H1 (cell line): ENCODE results near the gene PRMT6. TPM values are rescaled to one million over a fixed set of nuclear protein-coding genes. Genes with fewer than 3 reads are reported as not detected.

Experiments used
- CTCF ChIA-PET: fragments of 300-600 bp; sonication (Branson Sonifier 250); formaldehyde crosslinking; loops from one replicate; lab custom pipeline; 2021; ENCODE audit not compliant: partially characterized antibody; lab: Charles Lee
- POLR2A ChIA-PET: fragments of 300-600 bp; sonication (Branson Sonifier 250); formaldehyde crosslinking; loops from one replicate; lab custom pipeline; 2021; ENCODE audit warnings: inconsistent platforms; ENCODE audit not compliant: partially characterized antibody; lab: Charles Lee
- DNase-seq, 2 experiments: peaks; one replicate each; pipeline versions ENCODE4 v3.0.0 to v3.0.0-alpha.2; 2010 to 2022; ENCODE audit warnings: low spot score in 2 of 2, low read depth in 1 of 2, mixed read lengths in 1 of 2
- FAIRE-seq: peaks from 2 replicates; lab custom pipeline; 2011; peaks lifted over from hg19 to GRCh38; lab: Jason Lieb, UNC
- H2AFZ ChIP-seq: 2 replicates; pipeline ENCODE4 v1.8.1; 2012; ENCODE audit warnings: low read length, inconsistent platforms
- H2AK5ac ChIP-seq: 2 replicates; pipeline ENCODE4 v1.6.1; 2013; ENCODE audit warnings: low read depth, low read length
- H2BK120ac ChIP-seq: replicated peaks from 2 replicates; pipeline ENCODE3; 2013; ENCODE audit warnings: low read depth, low read length, inconsistent platforms
- H2BK12ac ChIP-seq: 2 replicates; pipeline ENCODE4 v1.6.1; 2013; ENCODE audit warnings: low read depth, low read length
- H2BK15ac ChIP-seq: 2 replicates; pipeline ENCODE4 v1.6.1; 2013; ENCODE audit warnings: low read length
- H2BK20ac ChIP-seq: 2 replicates; pipeline ENCODE4 v1.6.1; 2013; ENCODE audit warnings: low read length
- H2BK5ac ChIP-seq: 2 replicates; pipeline ENCODE4 v1.6.1; 2013; ENCODE audit warnings: low read depth, low read length
- H3K14ac ChIP-seq: 2 replicates; pipeline ENCODE4 v1.6.1; 2013; ENCODE audit warnings: inconsistent platforms; ENCODE audit not compliant: insufficient read length
- H3K18ac ChIP-seq: 2 replicates; pipeline ENCODE4 v1.6.1; 2013; ENCODE audit warnings: low read length; ENCODE audit errors: extremely low read depth
- H3K23ac ChIP-seq: 2 replicates; pipeline ENCODE4 v1.6.1; 2013; ENCODE audit warnings: inconsistent platforms; ENCODE audit not compliant: insufficient read length
- H3K23me2 ChIP-seq: 2 replicates; pipeline ENCODE4 v1.6.1; 2013; ENCODE audit warnings: low read depth, low read length
- H3K27ac ChIP-seq: 2 replicates; pipeline ENCODE4 v1.6.1; 2011; ENCODE audit warnings: low read depth, low read length, inconsistent platforms
- H3K27me3 ChIP-seq, 4 experiments: replicated peaks in 1 of 4; 1 replicate in 1 of 4; 2 replicates in 3 of 4; pipeline versions ENCODE4 v1.6.1 to v1.8.1; 2011 to 2013; ENCODE audit warnings: low read length in 3 of 4, mild to moderate bottlenecking in 3 of 4, inconsistent platforms in 2 of 4, mixed read lengths in 2 of 4, moderate library complexity in 1 of 4; ENCODE audit not compliant: control insufficient read depth in 3 of 4, insufficient read depth in 3 of 4; ENCODE audit errors: extremely low read depth in 1 of 4
- H3K36me3 ChIP-seq, 4 experiments: 2 replicates each; pipeline versions ENCODE4 v1.6.1 to v1.8.1; 2011 to 2013; ENCODE audit warnings: mild to moderate bottlenecking in 4 of 4, low read length in 3 of 4, moderate library complexity in 2 of 4, control low read depth in 1 of 4, inconsistent platforms in 1 of 4; ENCODE audit not compliant: insufficient read depth in 4 of 4, control insufficient read depth in 2 of 4
- H3K4ac ChIP-seq: replicated peaks from 2 replicates; pipeline ENCODE3; 2013; ENCODE audit warnings: low read length, low read depth, mixed read lengths, inconsistent platforms; ENCODE audit not compliant: insufficient read length
- H3K4me1 ChIP-seq, 4 experiments: replicated peaks in 1 of 4; 1 replicate in 1 of 4; 2 replicates in 3 of 4; pipeline versions ENCODE4 v1.6.1 to v1.8.1; 2011 to 2013; ENCODE audit warnings: low read length in 3 of 4, inconsistent platforms in 2 of 4, mixed read lengths in 1 of 4; ENCODE audit not compliant: insufficient read depth in 4 of 4, control insufficient read depth in 3 of 4
- H3K4me2 ChIP-seq, 2 experiments: 2 replicates each; pipeline versions ENCODE4 v1.6.1 to v1.8.1; 2011 to 2013; ENCODE audit warnings: low read depth in 2 of 2, low read length in 2 of 2, control low read depth in 1 of 2, inconsistent platforms in 1 of 2, mild to moderate bottlenecking in 1 of 2; ENCODE audit not compliant: insufficient read depth in 1 of 2
- H3K4me3 ChIP-seq, 4 experiments: fragments of 200-600, 300-600 bp in 1 of 4; sonication (generic), shearing (Covaris generic), sonication (Bioruptor Twin) in 1 of 4; 2 replicates each; pipeline versions ENCODE4 v1.5.1 to v1.8.1; 2011 to 2016; ENCODE audit warnings: low read length in 4 of 4, low read depth in 3 of 4, control low read depth in 2 of 4, inconsistent platforms in 2 of 4, mild to moderate bottlenecking in 2 of 4, mixed read lengths in 1 of 4, moderate library complexity in 1 of 4; ENCODE audit not compliant: insufficient read depth in 2 of 4; ENCODE audit errors: extremely low read depth in 1 of 4
- H3K56ac ChIP-seq: replicated peaks from 2 replicates; pipeline ENCODE3; 2013; ENCODE audit warnings: low read depth, mild to moderate bottlenecking, mixed read lengths, low read length, inconsistent platforms; ENCODE audit not compliant: insufficient read length
- H3K79me1 ChIP-seq: 2 replicates; pipeline ENCODE4 v1.6.1; 2013; ENCODE audit warnings: low read depth, low read length, control low read depth
- H3K79me2 ChIP-seq, 2 experiments: 2 replicates each; pipeline versions ENCODE4 v1.6.1 to v1.8.1; 2012 to 2013; ENCODE audit warnings: low read length in 2 of 2, mild to moderate bottlenecking in 2 of 2, inconsistent platforms in 1 of 2; ENCODE audit not compliant: insufficient read depth in 2 of 2, control insufficient read depth in 1 of 2
- H3K9ac ChIP-seq, 4 experiments: replicated peaks in 1 of 4; 1 replicate in 1 of 4; 2 replicates in 3 of 4; pipeline versions ENCODE4 v1.6.1 to v1.8.1; 2011 to 2013; ENCODE audit warnings: low read depth in 3 of 4, low read length in 3 of 4, control low read depth in 2 of 4, mild to moderate bottlenecking in 2 of 4, moderate library complexity in 2 of 4, inconsistent platforms in 1 of 4; ENCODE audit errors: extremely low read depth in 1 of 4
- H3K9me3 ChIP-seq, 2 experiments: 2 replicates each; pipeline versions ENCODE4 v1.6.1 to v1.8.1; 2012 to 2013; ENCODE audit warnings: mild to moderate bottlenecking in 2 of 2, moderate library complexity in 2 of 2, control low read depth in 1 of 2, inconsistent platforms in 1 of 2, low read depth in 1 of 2, low read length in 1 of 2, mixed read lengths in 1 of 2; ENCODE audit not compliant: insufficient read depth in 2 of 2
- H4K20me1 ChIP-seq, 2 experiments: replicated peaks in 1 of 2; 2 replicates each; pipeline versions ENCODE3 to v1.8.1; 2011 to 2013; ENCODE audit warnings: inconsistent platforms in 2 of 2, low read length in 2 of 2, mild to moderate bottlenecking in 1 of 2; ENCODE audit not compliant: insufficient read depth in 2 of 2, control insufficient read depth in 1 of 2
- H4K5ac ChIP-seq: 2 replicates; pipeline ENCODE4 v1.6.1; 2013; ENCODE audit warnings: low read length, low read depth, mixed read lengths, inconsistent platforms; ENCODE audit not compliant: insufficient read length
- H4K8ac ChIP-seq: 2 replicates; pipeline ENCODE4 v1.8.0; 2013; ENCODE audit warnings: mild to moderate bottlenecking, moderate library complexity, low read length, inconsistent platforms; ENCODE audit not compliant: insufficient read depth; ENCODE audit errors: extremely low read depth
- H4K91ac ChIP-seq: replicated peaks from 2 replicates; pipeline ENCODE3; 2013; ENCODE audit warnings: low read length, mixed read lengths, inconsistent platforms; ENCODE audit not compliant: insufficient read length
- SP2 ChIP-seq: IDR thresholded peaks from 2 replicates; pipeline ENCODE4 v1.6.1; 2012; ENCODE audit warnings: mild to moderate bottlenecking, low read length, inconsistent platforms
- WGBS, 2 experiments: shearing (Covaris generic) in 1 of 2; methylation state at CpG; one replicate each; pipeline versions ENCODE4 v1.1.6 to v1.1.7; 2013 to 2015; ENCODE audit warnings: low lambda C conversion rate in 2 of 2, mixed read lengths in 2 of 2, inconsistent platforms in 1 of 2, low coverage in 1 of 2, missing lambda C conversion rate in 1 of 2; ENCODE audit not compliant: insufficient replicate concordance in 2 of 2, insufficient coverage in 1 of 2, insufficient read length in 1 of 2; ENCODE audit errors: extremely low coverage in 1 of 2, missing lambda C conversion rate in 1 of 2; 5-methylcytosine and 5-hydroxymethylcytosine counted together
- polyA plus RNA-seq, 7 experiments: library from polyadenylated mRNA; depleted of rRNA in 3 of 7; stranded (reverse) in 5 of 7; unstranded in 2 of 7; fragments of >200 nt in 5 of 7; fragments of 200-250 nt in 2 of 7; gene quantifications; 1 replicate in 5 of 7; 2 replicates in 1 of 7; 4 replicates in 1 of 7; pipeline versions ENCODE4 v1.2.1 to v1.2.3, GENCODE V29; 2011 to 2013; ENCODE audit warnings: missing spikeins in 2 of 7, mixed read lengths in 2 of 7
- total RNA-seq: library from RNA; stranded (reverse); fragmentation: NEBNext Ultra II Directional; extraction: Animal tissue kit (Norgen Biotek cat#: 25700); gene quantifications from 2 replicates; pipeline ENCODE4 v1.2.1, GENCODE V29; 2021

Gene PRMT6
- total and polyA plus RNA-seq, 2 of the 8 experiments (the other 6 are each of a cell fraction or from before 2014, with no cell fraction given) = 23.6 to 38.2 TPM

GRCh38 chr1:107096690-107097089 is 40.2 kb downstream of the PRMT6 start:
- Histone ChIP-seq H3K56ac (no peak overlapping the region), H4K5ac (no peak overlapping the region), H3K23ac (no peak overlapping the region), H2BK120ac (no peak overlapping the region), H3K79me1 (no peaks in the 10 kb centered on the region), H3K9me3 (no peaks in the 10 kb centered on the region), H2AFZ (no peak overlapping the region), H2BK12ac (no peak overlapping the region), H3K23me2 (no peaks in the 10 kb centered on the region), H3K9ac (no peak overlapping the region), H3K27me3 (no peaks in the 10 kb centered on the region), H3K18ac (no peak overlapping the region), H2BK5ac (no peak overlapping the region), H3K14ac (no peak overlapping the region), H3K27ac (no peak overlapping the region), H2BK15ac (no peak overlapping the region), H3K36me3 (no peaks in the 10 kb centered on the region), H3K4me3 (no peak overlapping the region), H4K8ac (no peak overlapping the region), H4K91ac (no peak overlapping the region), H3K4ac (no peak overlapping the region), H2AK5ac (no peak overlapping the region), H4K20me1 (no peaks in the 10 kb centered on the region), H3K4me2 (no peak overlapping the region), H2BK20ac (no peak overlapping the region), H3K79me2 (no peaks in the 10 kb centered on the region), H3K4me1 (no peaks in the 10 kb centered on the region)
- FAIRE-seq (no peak), DNase-seq (no peak)
- WGBS, 2 experiments = 88% methylated on average over 2 of the region's 2 CpGs; no CpG with 5 or more reads in 1 of the 2 experiments
- ChIA-PET CTCF (no interaction called here), POLR2A (no interaction called here)
- no peak for TF ChIP-seq SP2
